BE2C (cell line): ENCODE data around the gene SLC30A4.
A peak's percentile ranks its signal among the peaks of the same experiment; 100 is the strongest.
"Not testable (repeated sequence)": the region's sequence is repeated elsewhere in the genome, so short reads cannot be mapped to it uniquely, and the experiment has no call there.

Source experiments
- DNase-seq: peaks from one replicate; pipeline ENCODE4 v3.0.0-alpha.2; 2020
- H3K27me3 ChIP-seq: fragments of 250-450 bp; sonication (Bioruptor Pico); 2 replicates; pipeline ENCODE4 v1.5.1; 2020; ENCODE audit warnings: mild to moderate bottlenecking
- H3K36me3 ChIP-seq: fragments of 250-450 bp; sonication (Bioruptor Pico); 2 replicates; pipeline ENCODE4 v1.5.1; 2020; ENCODE audit warnings: mild to moderate bottlenecking
- H3K4me1 ChIP-seq: fragments of 250-450 bp; sonication (Bioruptor Pico); 2 replicates; pipeline ENCODE4 v1.5.1; 2020
- H3K4me3 ChIP-seq: 2 replicates; pipeline ENCODE4 v1.5.1; 2011; ENCODE audit warnings: low read depth, low read length
- H3K9me3 ChIP-seq: fragments of 250-450 bp; sonication (Bioruptor Pico); 2 replicates; pipeline ENCODE4 v1.5.1; 2020
- CTCF ChIP-seq: IDR thresholded peaks from 2 replicates; pipeline ENCODE4 v1.5.1; 2012; ENCODE audit warnings: mild to moderate bottlenecking, low read depth, low read length

Gene SLC30A4

GRCh38 chr15:45536934-45537333 is 14.4 kb upstream of the SLC30A4 start:
- Histone ChIP-seq H3K4me3 (no peak overlapping the region), H3K9me3 (no peaks in the 10 kb centered on the region), H3K4me1 (no peaks in the 10 kb centered on the region), H3K36me3 (no peaks in the 10 kb centered on the region), H3K27me3 (peaks cover 3% of the 10 kb centered on the region; the same call in 1 of the 2 replicates)
- no peak for DNase-seq
- TF ChIP-seq CTCF = no peak

- no peaks in the 10 kb centered on the region for H3K36me3 ChIP-seq
- H3K9me3 ChIP-seq = no peaks in the 10 kb centered on the region
- DNase-seq = no peak
- H3K27me3 ChIP-seq = peaks cover 10% of the 10 kb centered on the region
- TF ChIP-seq CTCF = no peak
- H3K4me3 ChIP-seq = no peak overlapping the region
- no peaks in the 10 kb centered on the region for H3K4me1 ChIP-seq
Observed at GRCh38 chr15:45535486-45536042, 13.0 kb upstream of the SLC30A4 start.

- no peaks in the 10 kb centered on the region for H3K4me1 ChIP-seq
- H3K27me3 ChIP-seq = peaks cover 10% of the 10 kb centered on the region
- no peak for TF ChIP-seq CTCF
- no peak overlapping the region for H3K4me3 ChIP-seq
- H3K36me3 ChIP-seq = no peaks in the 10 kb centered on the region
- no peaks in the 10 kb centered on the region for H3K9me3 ChIP-seq
- no peak for DNase-seq
Observed at GRCh38 chr15:45534821-45535220, 12.3 kb upstream of the SLC30A4 start.

GRCh38 chr15:45532892-45533291 is 10.3 kb upstream of the SLC30A4 start:
- not testable (repeated sequence) for H3K9me3 ChIP-seq

GRCh38 chr15:45529613-45530012 is 7.1 kb upstream of the SLC30A4 start:
- no peaks in the 10 kb centered on the region for H3K36me3 ChIP-seq
- H3K4me1 ChIP-seq = no peaks in the 10 kb centered on the region
- no peak for TF ChIP-seq CTCF
- DNase-seq = no peak
- peaks cover 10% of the 10 kb centered on the region for H3K27me3 ChIP-seq
- H3K9me3 ChIP-seq = no peaks in the 10 kb centered on the region
- H3K4me3 ChIP-seq = no peak overlapping the region

More at GRCh38 chr15:45532892-45533291, 10.3 kb upstream of the SLC30A4 start:
- not testable (repeated sequence) for H3K27me3 ChIP-seq, DNase-seq, H3K36me3 ChIP-seq, H3K4me1 ChIP-seq, H3K4me3 ChIP-seq

DNA sequence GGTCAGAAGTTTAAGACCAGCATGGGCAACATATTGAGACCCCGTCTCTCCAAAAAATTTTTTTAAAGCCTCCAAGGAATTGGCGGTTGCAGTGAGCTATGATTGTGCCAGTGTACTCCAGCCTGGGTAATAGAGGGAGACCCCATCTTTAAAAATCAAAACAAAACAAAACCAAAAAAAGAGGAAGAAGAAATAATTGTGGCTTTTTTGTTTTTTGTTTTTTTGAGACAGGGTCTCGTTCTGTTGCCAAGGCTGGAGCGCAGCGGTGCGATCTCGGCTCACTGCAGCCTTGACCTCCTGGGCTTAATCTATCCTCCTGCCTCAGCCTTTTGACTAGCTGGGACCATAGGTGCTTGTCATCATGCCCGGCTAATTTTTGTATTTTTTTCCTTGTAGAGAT is 4.5 kb upstream of the SLC30A4 start:
- Histone ChIP-seq H3K9me3 (no peaks in the 10 kb centered on the region), H3K27me3 (peaks cover 8% of the 10 kb centered on the region), H3K36me3 (no peaks in the 10 kb centered on the region), H3K4me3 (no peak overlapping the region), H3K4me1 (no peaks in the 10 kb centered on the region)
- DNase-seq = no peak
- no peak for TF ChIP-seq CTCF

DNA sequence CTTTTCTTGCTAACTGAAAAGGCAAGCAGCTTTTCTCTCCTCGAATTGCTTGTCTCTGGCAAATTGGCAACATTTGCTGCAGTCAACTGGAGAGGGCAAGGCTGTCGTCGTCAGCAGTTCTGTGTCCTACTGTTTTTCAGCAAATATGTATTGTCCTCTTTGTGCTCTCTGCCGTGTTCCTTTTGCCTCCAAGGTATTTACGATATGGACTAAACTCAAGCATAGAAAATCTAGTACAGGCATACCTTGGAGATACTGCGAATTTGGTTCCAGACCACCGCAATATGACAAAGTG is 558 bp upstream of the SLC30A4 start:
- Histone ChIP-seq H3K36me3 (no peaks in the 10 kb centered on the region), H3K4me1 (no peaks in the 10 kb centered on the region), H3K9me3 (no peaks in the 10 kb centered on the region), H3K4me3 (peak overlapping the region; percentile 69), H3K27me3 (no peaks in the 10 kb centered on the region)
- DNase-seq = no peak
- TF ChIP-seq CTCF = no peak
